Head of caudate nucleus (tissue), 42 donors: ENCODE data around the gene GCAT.

Source experiments
- DNase-seq, 42 donors: peaks; one replicate each; pipeline versions ENCODE4 v3.0.0 to v3.0.0-alpha.2; 2020 to 2021; ENCODE audit warnings: mixed read lengths in 7 of 42
- intact Hi-C: fragments of 100-400 bp; cut with DNase I; formaldehyde crosslinking; loops from one replicate; pipeline ENCODE4 v1.15.0; 2022

GCAT gene

DNA sequence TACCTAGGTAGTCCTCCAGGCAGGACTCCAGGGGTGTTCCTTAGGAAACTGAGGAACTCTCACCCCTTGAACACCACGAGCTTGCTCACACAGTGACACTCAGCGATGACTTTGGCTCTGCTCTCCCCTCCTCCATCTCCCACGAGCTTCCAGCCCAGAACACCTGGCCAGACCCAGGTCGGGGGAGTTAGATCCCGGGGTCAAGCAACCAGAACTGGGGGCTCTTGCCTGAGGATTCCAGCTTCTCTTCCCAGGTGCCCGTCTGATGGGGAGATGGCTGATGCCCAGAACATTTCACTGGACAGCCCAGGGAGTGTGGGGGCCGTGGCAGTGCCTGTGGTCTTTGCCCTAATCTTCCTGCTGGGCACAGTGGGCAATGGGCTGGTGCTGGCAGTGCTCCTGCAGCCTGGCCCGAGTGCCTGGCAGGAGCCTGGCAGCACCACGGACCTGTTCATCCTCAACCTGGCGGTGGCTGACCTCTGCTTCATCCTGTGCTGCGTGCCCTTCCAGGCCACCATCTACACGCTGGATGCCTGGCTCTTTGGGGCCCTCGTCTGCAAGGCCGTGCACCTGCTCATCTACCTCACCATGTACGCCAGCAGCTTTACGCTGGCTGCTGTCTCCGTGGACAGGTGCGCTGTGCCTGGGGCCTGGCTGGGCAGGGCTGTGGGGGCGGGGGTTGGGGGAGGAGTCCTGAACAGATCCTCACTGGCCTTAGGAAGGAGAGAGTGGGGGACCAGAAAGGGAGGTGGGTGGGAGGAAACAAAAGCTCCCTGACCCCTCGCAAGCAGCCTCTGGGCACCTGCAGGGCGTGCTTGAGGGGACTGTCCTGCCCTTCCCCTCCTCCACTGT lies 15.6 kb downstream of the GCAT start, which contains the start of gene GALR3:
Gene GALR3 (plus strand): TSS at position 249 of the 852 bp plus-strand sequence. CDS start 25 bp downstream, at position 274.
- intact Hi-C loops: no loop called here
- DNase-seq: no peak

GRCh38 chr22:37824674-37825641 lies 17.2 kb downstream of the GCAT start:
- intact Hi-C loops: no loop called here
- peak in 22 of 42 donors; percentile 16 to 66 (median 49) for DNase-seq

DNA sequence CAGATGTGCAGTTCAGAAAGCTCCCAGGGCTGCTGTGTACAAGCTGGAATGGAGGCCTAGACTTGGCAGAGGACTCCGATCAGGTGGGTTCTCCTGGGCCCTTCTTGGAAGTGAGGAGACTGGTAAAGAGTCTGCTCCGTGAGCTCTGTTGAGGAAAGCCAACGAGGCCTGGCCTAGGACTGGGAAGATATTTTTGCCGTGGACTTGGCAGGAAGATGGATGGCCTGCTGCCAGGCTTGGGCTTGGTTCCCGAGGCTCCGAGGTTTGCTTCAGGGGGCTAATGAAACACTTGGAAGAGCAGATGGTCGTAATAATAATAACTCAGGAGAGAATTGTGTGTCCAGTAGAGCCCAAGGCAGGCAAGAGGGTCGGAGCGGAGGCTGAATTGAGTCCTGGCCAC lies 19.3 kb downstream of the GCAT start:
- DNase-seq: peak in 32 of 42 donors; percentile 21 to 78 (median 58)
- intact Hi-C loops: no loop called here

DNA sequence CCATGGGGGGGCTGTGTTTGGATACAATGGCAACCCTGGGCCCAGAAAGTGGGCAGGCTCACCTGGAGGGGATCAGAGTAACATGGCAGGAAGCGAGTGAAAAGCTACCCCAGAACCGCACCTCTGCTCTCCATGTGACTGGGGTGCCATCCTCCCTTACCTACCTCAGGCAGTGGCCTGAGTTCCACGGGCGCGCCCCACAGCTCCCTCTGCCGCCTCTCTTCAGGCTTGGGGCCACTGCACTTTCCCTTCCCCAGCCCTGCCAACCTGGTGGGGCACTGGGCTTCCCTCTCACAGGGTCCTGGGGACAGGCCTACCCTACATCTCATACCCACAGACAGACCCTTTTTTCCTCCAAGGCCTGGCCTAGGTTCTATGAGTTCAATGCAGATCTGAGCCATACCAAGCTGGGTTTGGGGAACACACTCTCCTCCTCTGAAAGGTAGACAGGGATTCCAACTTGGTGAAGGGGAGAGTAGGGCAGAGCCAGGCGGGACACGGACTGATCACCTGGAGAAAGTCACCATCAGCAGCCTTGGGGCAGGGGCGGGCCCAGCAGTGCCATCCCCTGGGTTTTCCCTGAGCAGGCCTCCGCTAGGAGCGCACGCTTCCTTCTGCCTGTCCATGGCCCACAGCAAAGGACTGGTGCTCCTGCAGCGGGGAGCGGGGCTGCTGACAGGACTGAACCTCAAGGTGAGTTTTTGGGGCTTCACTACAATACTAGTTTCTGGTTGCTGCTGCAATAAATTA lies 22.5 kb downstream of the GCAT start:
- intact Hi-C loops: no loop called here
- DNase-seq: no peak

- intact Hi-C loops: no loop called here
- no peak for DNase-seq
These were observed 23.7 kb downstream of the GCAT start for GRCh38 chr22:37831472-37831871.

DNA sequence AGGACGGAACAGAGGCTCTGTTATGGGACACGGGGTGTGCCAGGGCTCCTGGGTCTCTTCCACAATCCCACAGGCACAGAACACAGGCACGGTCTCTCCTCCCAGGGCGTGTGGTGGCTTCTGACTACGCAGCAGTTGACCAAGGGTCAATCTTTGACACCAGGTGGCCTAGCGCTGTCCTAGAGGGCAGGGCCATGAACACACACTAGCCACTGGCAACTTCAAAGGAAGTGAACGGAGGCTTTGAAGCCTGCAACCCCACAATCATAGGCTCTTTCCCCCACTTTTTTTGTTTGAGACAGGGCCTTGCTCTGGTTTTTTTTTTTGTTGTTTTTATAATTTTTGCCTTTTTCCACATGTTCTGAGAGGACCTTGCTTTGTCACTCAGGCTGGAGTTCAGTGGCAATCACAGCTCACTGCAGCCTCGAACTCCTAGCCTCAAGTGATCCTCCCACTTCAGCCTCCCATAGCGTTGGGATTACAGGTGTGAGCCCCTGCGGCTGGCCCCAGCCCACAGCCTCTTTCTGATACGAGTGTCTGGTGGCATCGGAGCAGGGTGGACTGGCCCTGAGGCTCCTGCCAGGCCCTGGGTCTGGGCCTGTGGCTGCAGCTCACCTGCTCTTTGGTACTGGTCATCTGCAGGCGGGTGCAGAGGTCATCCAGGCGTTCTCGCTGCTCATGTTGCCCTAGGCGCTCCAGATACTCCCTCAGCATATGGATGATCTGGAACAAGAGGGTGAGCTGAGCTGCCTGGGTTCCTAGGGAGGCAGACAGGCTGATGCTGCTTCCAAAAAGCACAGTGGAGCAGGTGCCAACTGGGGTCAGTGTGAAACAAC lies 24.5 kb downstream of the GCAT start:
- DNase-seq: no peak
- intact Hi-C loops: no loop called here

DNA sequence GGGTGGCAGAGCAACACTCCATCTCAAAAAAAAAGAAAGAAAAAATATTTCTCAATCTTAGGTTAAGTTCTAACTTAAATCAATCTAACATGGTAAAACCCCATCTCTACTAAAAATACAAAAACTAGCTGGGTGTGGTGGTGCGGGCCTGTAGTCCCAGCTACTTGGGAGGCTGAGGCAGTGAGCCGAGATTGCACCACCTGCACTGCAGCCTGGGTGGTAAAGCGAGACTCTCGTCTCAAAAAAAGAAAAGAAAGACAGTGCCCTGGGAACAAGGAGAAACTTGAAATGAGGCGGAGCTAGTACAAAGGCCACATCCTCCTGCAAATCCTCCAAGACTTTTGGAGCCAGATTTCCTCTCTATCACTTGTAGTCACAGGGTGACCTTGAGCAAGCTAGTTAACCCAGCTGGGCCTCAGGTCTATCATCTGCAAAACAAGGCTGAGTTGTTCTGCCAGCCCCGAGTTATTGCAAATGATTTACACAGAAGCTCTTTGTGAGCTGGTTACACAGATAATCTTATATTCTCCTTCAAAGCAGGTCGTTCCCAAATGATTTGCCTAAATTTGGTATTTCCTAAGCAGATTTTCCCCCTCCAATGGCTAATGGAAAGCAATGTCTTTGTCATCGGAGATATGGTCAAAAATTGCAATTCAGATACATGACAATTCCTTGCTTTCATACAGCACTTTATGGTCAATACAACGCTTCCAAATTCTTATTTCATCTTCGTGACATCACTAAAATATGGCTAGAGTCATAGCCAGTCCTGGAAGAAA lies 34.5 kb downstream of the GCAT start:
- no peak for DNase-seq
- intact Hi-C loops: no loop called here

DNA sequence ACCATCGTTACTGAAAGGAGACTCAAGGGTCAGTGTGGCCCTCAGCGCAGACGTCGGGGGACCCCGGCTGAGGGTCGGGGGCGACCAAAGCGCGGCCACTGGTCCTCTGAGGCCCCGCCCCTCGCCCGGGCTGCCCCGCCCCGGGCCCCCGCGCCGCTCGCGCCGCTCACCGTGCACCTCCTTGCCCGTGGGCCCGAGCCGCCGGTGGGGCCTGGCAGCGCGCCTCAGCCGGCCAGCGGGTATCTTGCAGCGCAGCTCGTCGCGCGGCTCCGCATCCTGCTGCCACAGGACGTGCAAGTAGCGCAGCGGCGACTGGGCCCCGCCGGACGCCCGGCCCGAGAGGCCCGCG lies 36.0 kb downstream of the GCAT start:
- peak in 30 of 42 donors; percentile 19 to 71 (median 54) for DNase-seq
- intact Hi-C loops: no loop called here

GRCh38 chr22:37844904-37845329 lies 37.2 kb downstream of the GCAT start:
- no peak for DNase-seq
- intact Hi-C loops: loop anchor here (5.0 kb wide), 1 partner anchor 38 kb away; the partner anchor contains the start of gene GCAT

GRCh38 chr22:37846433-37846832 lies 38.7 kb downstream of the GCAT start:
- intact Hi-C loops: loop anchor here (5.0 kb wide), 1 partner anchor 39 kb away; the partner anchor contains the start of gene GCAT
- no peak for DNase-seq

- peak in 5 of 42 donors; percentile 13 to 40 (median 20) for DNase-seq
- intact Hi-C loops: loop anchor here (5.0 kb wide), 1 partner anchor 41 kb away; the partner anchor contains the start of gene GCAT
These were observed 40.9 kb downstream of the GCAT start for GRCh38 chr22:37848587-37849088.

DNA sequence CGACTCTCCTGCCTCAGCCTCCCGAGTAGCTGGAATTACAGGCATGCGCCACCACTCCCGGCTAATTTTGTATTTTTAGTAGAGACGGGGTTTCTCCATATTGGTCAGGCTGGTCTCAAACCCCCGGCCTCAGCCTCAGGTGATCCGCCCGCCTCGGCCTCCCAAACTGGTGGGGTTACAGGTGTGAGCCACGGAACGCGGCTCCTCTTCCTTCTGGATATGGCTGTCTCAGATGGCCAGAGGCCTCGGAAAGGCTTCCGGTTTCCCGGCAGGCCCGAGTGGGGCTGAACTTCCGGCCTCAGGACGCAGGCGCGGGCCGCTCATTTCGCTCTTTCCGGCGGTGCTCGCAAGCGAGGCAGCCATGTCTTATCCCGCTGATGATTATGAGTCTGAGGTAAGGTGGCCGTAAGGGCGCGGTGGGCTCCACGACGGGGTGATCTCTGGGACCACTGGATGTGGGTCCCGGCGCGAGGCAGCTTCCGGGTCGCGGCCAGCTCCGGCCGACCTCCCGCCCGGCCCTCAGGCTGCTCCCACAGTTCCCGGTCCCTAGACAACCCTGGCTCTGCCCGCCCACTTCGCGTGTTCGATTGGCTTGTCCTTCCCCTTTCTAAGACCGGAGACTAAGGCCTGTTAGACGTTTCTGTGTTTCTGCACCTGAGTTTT lies 41.5 kb downstream of the GCAT start, which contains the start of gene EIF3L:
Gene EIF3L (plus strand): TSS at position 331 of the 663 bp plus-strand sequence. CDS start 31 bp downstream, at position 362.
- DNase-seq: peak; percentile 85 to 98 (median 94)
- intact Hi-C loops: loop anchor here (5.0 kb wide), 1 partner anchor 42 kb away; the partner anchor contains the start of gene GCAT

- intact Hi-C loops: no loop called here
- DNase-seq: no peak
These were observed 43.1 kb downstream of the GCAT start for GRCh38 chr22:37850801-37851200.

- intact Hi-C loops: no loop called here
- no peak for DNase-seq
These were observed 44.7 kb downstream of the GCAT start for GRCh38 chr22:37852418-37852817.

GRCh38 chr22:37854946-37855345 lies 47.2 kb downstream of the GCAT start:
- intact Hi-C loops: no loop called here

DNA sequence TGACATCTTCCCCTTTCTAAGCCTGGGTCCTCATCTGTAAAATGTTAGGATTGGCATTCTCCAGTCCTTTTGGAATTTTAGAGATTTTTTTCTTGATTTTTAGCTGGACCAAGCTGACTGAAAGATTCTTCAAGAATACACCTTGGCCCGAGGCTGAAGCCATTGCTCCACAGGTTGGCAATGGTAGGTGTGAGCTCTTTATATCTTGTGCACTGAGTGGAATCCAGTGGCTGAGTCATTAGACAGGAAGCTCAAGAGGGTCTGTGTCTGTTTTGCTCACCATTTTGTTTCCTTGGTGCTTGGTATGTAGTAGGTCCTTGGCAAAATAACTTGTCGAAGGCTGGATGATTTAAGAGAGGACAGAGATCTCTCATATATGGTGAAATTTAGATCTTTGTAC lies 47.7 kb downstream of the GCAT start:
- no peak for DNase-seq
- intact Hi-C loops: no loop called here

More at GRCh38 chr22:37854946-37855345, 47.2 kb downstream of the GCAT start:
- no peak for DNase-seq
